Liver (tissue), 3 donors: ENCODE results near the gene TNFAIP8L2.

Experiments used
- CTCF ChIP-seq: fragments of 150-350 bp; IDR thresholded peaks from 2 replicates; pipeline ENCODE4 v1.5.1; 2017; ENCODE audit warnings: improper control_type of control experiment, low read depth, low read length; ENCODE audit not compliant: missing input control
- EGR1 ChIP-seq, 2 donors: IDR thresholded peaks; 2 replicates each; pipeline ENCODE4 v1.6.1; 2016 to 2018; ENCODE audit warnings: antibody characterized with exemption in 2 of 2, low read depth in 2 of 2
- REST ChIP-seq: IDR thresholded peaks from 2 replicates; pipeline ENCODE4 v1.6.1; 2016; ENCODE audit warnings: antibody characterized with exemption, mild to moderate bottlenecking
- RXRA ChIP-seq, 2 donors: IDR thresholded peaks; 2 replicates each; pipeline ENCODE4 v1.6.1; 2017 to 2018; ENCODE audit warnings: antibody characterized with exemption in 2 of 2, mild to moderate bottlenecking in 1 of 2
- TAF1 ChIP-seq: conservative IDR thresholded peaks from 2 replicates; pipeline ENCODE4 v1.6.1; 2016; ENCODE audit warnings: antibody characterized with exemption, mild to moderate bottlenecking
- donor health status: healthy.
- donor health status: healthy.

GRCh38 chr1:151143986-151144385, 12.5 kb upstream of the TNFAIP8L2 start:
- TF ChIP-seq CTCF = no peak
- no peak for TF ChIP-seq RXRA (IDR thresholded peaks at IDR 0.05)
- TF ChIP-seq TAF1 = no peak
- no peak for TF ChIP-seq EGR1 (IDR thresholded peaks at IDR 0.05; ENCODE audit: low read depth in 2 of 2)
- no peak for TF ChIP-seq REST
